ENCODE data around the gene DDX59.
"Not testable (repeated sequence)": the region's sequence is repeated elsewhere in the genome, so short reads cannot be mapped to it uniquely, and the experiment has no call there.

DDX59 gene

DNA sequence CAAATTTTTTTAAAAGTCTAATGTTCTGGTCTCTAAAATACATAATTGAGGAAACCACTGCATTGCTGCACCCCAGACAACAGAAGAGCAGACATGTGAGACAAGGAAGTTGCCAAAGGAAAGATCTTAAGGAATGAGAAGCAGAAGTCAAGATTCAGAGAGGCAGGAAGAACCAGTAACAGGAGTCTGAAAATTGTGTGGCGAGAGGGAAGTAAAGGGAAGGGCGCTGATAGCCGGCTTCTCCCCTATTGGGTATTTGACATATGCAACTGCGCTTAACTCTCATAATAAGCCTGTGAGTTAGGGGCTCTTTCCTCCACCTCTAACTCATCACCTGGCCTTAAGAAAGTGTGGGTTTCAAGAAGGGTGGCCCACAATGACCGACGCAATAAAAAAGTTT lies 27.2 kb downstream of the DDX59 start:
- no peak overlapping the region for H3K27ac ChIP-seq
- TF ChIP-seq ZFX (IDR thresholded peaks at IDR 0.05; ENCODE audit: borderline replicate concordance) = no peak
- TF ChIP-seq, protein P1, sequence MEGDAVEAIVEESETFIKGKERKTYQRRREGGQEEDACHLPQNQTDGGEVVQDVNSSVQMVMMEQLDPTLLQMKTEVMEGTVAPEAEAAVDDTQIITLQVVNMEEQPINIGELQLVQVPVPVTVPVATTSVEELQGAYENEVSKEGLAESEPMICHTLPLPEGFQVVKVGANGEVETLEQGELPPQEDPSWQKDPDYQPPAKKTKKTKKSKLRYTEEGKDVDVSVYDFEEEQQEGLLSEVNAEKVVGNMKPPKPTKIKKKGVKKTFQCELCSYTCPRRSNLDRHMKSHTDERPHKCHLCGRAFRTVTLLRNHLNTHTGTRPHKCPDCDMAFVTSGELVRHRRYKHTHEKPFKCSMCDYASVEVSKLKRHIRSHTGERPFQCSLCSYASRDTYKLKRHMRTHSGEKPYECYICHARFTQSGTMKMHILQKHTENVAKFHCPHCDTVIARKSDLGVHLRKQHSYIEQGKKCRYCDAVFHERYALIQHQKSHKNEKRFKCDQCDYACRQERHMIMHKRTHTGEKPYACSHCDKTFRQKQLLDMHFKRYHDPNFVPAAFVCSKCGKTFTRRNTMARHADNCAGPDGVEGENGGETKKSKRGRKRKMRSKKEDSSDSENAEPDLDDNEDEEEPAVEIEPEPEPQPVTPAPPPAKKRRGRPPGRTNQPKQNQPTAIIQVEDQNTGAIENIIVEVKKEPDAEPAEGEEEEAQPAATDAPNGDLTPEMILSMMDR (IDR thresholded peaks at IDR 0.05) = no peak

DNA sequence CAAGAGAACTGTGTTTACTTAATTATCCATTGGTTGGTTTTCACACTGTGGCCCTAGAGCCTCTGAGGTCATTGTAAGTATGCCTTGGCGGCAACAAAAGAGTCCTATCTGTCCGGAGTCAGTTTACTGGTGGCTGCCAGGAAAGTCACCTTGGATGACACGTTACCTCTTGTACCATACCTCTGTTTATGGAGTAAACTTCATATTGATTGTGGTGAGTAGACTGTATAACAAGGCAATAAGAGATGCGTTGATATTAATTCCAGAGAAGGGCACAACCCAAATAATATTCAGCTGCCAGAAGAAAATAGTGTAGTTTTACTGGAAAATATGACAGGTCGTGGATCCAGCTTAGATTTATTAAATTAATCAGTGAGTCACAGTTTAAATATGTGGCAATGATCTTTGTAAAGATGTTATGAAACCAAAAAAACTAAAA lies 28.7 kb downstream of the DDX59 start:
- TF ChIP-seq ZFX (IDR thresholded peaks at IDR 0.05; ENCODE audit: borderline replicate concordance) = no peak
- TF ChIP-seq, protein P1 (IDR thresholded peaks at IDR 0.05) = no peak
- no peak overlapping the region for H3K27ac ChIP-seq

DNA sequence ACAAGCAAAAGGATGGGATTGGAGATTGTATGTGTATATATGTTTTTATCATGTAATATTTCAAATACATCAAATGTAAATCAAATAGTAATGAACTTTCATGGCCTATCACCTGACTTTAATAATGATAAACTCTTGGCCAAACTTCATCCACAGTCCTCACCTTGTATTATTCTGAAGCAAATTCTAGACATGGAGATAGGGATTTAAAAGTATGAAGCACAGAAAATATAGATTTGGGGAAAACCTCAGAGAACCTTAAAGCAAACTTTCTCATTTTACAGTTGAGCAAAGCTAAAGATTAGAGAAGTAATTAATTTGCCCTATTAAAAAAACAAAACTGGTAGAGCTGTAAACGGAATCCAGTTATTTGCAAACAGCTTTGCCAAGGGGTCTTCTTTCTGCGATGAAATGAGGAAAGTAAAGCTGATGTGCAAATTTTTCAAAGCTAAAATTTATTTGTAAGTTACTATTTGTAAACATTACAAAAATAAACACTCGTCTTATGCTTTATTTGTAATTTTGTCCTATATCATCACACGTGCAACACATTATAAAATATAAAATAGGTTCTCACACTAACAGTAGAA lies 29.2 kb downstream of the DDX59 start:
- TF ChIP-seq ZFX (IDR thresholded peaks at IDR 0.05; ENCODE audit: borderline replicate concordance) = no peak
- TF ChIP-seq, protein P1 (IDR thresholded peaks at IDR 0.05) = no peak
- no peak overlapping the region for H3K27ac ChIP-seq

DNA sequence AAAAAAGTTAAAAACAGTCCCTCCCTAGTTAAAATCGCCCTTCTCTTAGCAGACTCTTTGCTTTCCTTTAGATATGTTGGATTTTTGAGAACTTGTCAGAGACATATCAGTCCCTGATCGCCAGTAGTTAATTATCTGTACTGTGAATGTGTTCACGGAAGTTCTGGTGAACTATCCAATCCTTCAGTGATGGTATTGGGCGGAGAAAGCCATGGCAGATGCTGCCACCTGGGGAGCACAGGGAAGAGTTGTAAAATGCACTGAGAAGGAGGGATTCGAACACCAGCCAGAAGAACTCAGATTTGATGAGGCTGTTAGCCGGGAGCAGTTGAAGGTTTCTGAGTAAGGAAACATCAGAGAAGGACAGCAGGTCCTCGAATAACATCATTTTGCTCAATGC lies 31.6 kb downstream of the DDX59 start:
- no peak overlapping the region for H3K27ac ChIP-seq
- TF ChIP-seq, protein P1 (IDR thresholded peaks at IDR 0.05) = no peak
- no peak for TF ChIP-seq ZFX (IDR thresholded peaks at IDR 0.05; ENCODE audit: borderline replicate concordance)

DNA sequence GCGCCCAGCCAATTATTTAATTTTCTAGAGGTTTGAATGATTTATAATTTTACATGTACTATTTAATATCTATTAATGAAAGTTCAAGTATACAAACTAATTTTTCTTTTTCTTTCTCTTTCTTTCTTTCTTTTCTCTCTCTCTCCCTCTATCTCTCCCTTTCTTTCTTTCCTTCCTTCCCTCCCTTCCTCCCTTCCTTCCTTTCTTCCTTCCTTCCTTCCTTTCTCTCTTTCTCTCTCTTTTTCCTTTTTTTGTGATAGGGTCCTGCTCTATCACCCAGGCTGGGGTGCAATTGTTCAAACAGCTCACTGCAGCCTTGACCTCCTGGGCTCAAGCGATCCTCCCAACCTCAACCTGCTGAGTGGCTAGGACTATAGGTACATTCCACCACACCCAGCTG lies 33.0 kb downstream of the DDX59 start:
- no peak for TF ChIP-seq ZFX (IDR thresholded peaks at IDR 0.05; ENCODE audit: borderline replicate concordance)
- TF ChIP-seq, protein P1 (IDR thresholded peaks at IDR 0.05) = no peak
- no peak overlapping the region for H3K27ac ChIP-seq

DNA sequence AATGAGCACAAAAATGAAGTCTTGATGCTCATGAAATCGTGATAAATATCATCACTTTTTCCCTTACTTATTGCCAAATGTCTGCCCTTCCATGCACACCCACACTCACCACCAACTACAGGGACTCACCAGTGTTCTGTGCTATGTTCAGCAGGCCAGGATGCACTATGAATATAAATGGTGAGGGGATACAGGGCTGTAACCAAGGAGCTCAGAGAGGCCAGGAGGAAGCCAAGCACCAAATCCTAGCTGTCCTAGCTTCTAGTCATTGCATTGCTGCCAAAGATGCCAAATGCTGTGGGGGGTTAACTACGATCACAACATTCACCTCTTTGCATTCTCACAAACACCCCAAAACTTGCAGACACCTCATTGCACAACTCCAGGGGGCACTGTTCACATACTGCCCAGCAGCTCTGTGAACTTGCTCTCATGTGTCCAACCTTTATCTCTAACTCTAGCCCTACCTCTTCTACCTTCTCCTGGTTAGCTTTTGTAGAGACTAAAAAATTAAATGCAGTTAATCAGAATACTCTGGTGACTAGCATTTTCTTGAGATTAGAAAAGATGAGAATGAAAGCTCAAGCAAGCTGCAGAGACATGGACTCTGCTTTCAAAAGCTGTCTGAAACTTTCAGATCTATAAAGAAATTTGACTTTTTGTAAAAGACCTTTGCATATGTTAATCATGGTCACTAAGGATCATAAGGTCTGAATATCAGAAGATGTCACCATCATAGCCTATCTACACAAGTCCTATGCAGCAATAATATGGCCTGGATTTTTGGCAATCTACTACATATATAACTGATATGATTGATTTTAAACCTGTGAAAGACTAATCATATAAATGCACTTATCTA lies 35.2 kb downstream of the DDX59 start:
- no peak for TF ChIP-seq ZFX (IDR thresholded peaks at IDR 0.05; ENCODE audit: borderline replicate concordance)
- TF ChIP-seq, protein P1 (IDR thresholded peaks at IDR 0.05) = peak; percentile 24; the same call in 1 of the 2 replicates
- H3K27ac ChIP-seq = no peak overlapping the region

DNA sequence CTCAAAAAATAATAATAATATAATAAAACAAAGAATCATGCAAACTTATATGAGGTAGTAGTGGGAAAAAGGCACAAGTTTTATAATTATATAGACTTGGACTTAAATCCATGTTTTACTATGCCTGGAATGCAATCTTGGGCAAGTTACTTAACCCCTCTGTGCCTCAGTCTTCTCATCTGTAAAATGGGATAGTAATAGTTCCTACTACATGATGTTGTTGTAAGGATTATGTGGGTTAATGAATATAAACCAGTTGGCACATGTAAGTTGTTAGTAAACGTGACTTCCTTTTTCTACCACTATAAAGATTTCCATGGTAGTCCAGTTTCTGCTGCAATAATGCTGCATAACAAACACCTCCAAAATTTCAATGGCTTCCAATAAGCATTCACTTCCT lies 38.3 kb downstream of the DDX59 start:
- TF ChIP-seq, protein P1 (IDR thresholded peaks at IDR 0.05) = no peak
- TF ChIP-seq ZFX (IDR thresholded peaks at IDR 0.05; ENCODE audit: borderline replicate concordance) = no peak
- no peak overlapping the region for H3K27ac ChIP-seq

DNA sequence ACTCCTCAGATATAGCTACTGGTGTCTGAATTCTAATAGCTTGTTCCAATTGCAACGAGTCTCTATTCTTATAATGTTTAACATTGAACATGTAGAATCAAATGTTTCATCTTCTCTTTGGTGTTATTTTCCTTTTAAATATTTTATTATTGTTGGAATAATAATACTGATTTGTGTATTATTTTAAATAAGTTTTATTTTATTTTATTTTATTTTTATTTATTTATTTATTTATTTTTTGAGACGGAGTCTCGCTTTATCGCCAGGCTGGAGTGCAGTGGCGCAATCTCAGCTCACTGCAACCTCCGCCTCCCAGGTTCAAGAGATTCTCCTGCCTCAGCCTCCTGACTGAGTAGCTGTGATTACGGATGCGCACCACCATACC lies 39.2 kb downstream of the DDX59 start:
- H3K27ac ChIP-seq = not testable (repeated sequence)
